Stimulated activated CD4-positive, alpha-beta T cell treated with anti-CD3 and anti-CD28 coated beads, Interleukin-12 subunit alpha, Interleukin-12 subunit beta, amount 100 ng/mL, for 24 hours (primary cell): Measurements from ENCODE around the gene NALF2.

Source experiments
- DNase-seq, 2 experiments: peaks; one replicate each; pipeline ENCODE4 v3.0.0-alpha.2; 2020; ENCODE audit warnings: low read depth in 2 of 2

The NALF2 gene

GRCh38 chrX:69503782-69504625, at the start of gene NALF2:
NALF2 (plus strand) TSS chrX:69504326; CDS start chrX:69505283, 957 bp downstream.
- DNase-seq, result peak in 1 of 2 experiments; percentile 24

DNA sequence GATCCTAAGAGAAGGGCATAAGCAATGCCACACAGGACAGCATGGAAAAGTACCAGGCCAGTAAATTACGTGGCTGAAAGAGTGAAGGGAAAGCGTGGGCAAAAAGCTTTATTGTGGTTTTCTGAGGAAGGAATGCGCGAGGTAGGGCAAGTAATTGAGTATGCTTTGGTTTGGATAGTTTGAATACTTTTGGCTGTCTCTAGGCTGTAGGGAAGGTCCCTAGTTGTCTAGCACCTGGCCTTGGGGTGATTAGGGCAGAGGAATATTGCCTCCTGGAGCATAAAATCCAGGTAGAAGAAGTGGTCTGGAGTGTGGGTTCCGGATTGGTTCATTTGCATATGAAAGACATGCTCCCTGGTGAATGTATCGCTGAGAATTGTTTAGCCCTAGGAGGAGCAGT, 46.4 kb upstream of the NALF2 start:
- no peak for DNase-seq

GRCh38 chrX:69466546-69466945, 37.6 kb upstream of the NALF2 start:
- DNase-seq, result no peak

DNA sequence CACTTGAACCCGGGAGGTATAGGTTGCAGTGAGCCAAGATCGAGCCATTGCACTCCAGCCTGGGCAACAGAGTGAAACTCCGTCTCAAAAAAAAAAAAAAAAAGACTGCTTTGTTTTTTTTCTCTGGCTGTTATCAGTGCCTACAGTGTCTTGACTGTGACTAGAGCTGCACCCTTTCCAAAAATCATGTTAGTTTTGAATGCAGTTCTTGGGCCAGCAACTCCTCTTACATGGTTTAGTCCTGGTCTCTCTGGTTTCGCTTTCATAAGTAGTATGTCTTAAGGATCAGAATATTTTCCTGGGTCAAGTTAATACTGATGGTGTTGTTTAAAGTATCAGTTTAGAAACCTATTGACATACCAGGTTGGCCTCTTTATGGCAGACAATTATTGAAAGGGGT, 34.2 kb upstream of the NALF2 start:
- DNase-seq, result no peak

DNA sequence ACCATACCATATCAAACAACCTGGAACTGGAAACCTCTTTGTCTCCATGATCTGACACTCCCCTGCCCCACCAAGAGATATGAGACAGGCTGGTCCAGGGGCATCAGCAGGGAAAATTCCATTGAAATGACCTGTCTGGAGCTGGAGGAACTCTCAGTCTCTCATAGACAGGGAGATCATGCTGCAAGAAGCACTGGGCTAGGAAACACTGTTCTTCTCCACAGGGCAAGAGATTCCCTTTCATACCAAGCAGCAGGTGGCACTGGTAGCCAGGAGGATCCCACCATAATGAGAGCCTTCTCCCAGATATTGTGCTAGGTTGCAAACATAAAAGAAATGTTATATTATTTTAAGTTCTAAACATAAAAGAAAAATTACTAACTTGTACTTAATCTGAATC, 14.5 kb upstream of the NALF2 start:
- DNase-seq, result no peak

DNA sequence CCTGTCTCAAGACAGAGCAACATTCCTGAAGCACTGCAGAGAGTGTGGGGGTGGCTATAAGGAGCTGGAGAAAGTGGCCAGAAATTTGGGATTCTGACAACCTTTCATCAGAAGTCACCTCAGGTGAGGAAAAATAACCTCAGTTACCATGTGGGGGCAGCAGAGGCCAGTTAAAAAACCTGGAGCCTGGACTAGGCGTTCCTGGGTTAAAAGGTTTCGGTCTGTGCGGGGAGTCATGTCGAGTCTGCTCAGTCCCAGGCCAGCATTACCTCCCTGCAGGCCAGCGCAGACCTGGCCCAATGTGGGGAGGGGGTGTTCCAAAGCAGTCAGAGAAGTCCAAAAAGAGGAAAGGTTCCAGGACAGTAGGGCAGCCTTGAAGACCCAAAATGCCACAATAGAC, 10.9 kb upstream of the NALF2 start:
- peak in 1 of 2 experiments; percentile 32 for DNase-seq

DNA sequence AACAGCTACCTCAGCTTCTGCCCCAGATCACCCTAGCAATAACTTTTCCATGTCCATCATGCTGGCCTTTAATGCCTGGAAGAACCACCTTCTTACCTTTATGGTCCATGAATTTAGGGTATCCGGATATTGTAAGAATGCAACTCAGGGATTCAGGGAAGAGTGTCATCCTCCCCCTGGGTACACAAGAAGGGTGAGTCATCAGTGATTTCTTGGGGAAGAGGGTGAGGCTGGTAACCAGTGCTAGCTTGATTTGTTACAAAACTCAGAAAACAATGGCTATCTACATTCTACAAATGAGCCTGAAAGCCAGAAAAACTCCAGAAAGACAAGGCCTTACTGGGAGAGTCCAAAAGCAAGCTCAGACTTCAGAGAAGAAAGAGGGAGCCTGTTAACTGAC, 10.4 kb upstream of the NALF2 start:
- no peak for DNase-seq

GRCh38 chrX:69496183-69496582, 7.9 kb upstream of the NALF2 start:
- DNase-seq, result no peak

- no peak for DNase-seq
Measured at GRCh38 chrX:69501429-69501828, 2.7 kb upstream of the NALF2 start.

GRCh38 chrX:69503228-69503781, 821 bp upstream of the NALF2 start:
- DNase-seq, result no peak

DNA sequence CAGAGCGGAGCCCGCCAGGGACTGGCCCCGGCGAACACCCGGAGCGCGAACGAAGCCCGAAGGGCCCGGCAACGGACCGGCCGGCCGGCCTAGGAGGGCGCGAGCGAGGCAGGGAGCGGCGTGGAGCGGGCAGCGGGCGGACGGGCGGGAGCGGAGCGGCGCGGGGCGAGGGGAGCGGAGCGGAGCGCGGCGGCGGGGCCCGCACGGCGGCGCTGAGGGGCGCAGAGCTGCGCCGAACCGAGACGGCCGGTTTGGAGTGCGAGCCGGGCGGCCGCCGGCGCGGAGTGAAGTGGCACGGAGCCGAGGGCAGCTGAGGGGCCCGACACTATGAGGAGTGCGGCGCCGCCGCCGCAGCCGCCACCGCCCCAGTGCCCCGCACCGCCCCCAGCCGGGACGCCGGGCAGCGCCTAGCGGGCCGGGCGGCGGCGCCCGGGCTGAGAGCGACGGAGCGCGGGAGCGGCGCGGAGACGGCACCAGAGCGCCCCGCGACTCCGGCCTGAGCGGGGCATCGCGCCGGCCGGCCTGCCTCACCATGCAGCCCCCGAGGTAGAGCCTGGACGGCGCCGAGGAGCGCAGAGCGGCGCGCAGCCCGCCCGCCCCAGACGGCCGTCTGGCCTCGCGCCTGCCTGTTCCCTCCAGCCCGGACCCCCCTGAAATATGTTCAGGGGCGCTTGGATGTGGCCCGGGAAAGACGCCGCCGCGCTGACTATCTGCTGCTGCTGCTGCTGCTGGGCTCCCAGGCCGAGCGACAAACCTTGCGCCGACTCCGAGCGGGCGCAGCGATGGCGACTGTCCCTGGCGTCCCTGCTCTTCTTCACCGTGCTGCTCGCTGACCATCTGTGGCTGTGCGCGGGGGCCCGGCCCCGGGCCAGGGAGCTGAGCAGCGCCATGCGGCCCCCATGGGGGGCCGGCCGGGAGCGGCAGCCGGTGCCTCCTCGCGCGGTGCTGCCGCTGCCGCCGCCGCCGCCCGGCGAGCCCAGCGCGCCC, 793 bp downstream of the NALF2 start:
- no peak for DNase-seq

GRCh38 chrX:69505772-69506616, 1.9 kb downstream of the NALF2 start:
- DNase-seq, result no peak

- DNase-seq, result no peak
Measured at GRCh38 chrX:69506617-69507499, 2.7 kb downstream of the NALF2 start.

- no peak for DNase-seq
Measured at GRCh38 chrX:69507500-69507789, 3.3 kb downstream of the NALF2 start.

- no peak for DNase-seq
Measured at GRCh38 chrX:69508610-69509009, 4.5 kb downstream of the NALF2 start.

GRCh38 chrX:69510137-69510715, 6.1 kb downstream of the NALF2 start:
- no peak for DNase-seq

GRCh38 chrX:69510914-69511513, 6.9 kb downstream of the NALF2 start:
- DNase-seq, result no peak

- DNase-seq, result no peak
Measured at GRCh38 chrX:69522052-69522451, 17.9 kb downstream of the NALF2 start.

DNA sequence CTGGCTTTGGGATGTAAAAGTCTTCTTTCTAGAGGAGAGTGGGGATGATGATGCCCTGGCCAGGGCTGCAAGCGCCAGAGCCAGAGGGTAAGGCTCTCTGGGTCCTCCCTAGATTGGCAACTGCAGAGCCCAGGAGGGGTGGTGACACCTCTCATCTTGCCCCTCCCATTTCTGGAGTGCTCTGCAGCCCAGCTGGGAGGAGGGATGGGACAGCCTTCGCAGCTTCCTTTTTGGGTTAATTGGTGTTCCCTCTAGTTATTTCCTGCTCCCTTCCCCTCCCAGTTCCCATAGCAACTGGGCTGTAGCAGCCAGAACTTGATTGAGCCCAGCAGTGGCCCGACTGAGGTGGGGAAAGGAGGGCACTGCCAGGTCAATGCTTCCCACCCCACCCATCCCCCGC, 19.2 kb downstream of the NALF2 start:
- DNase-seq, result no peak
